ENCODE measurements around the gene LRRC7. TPM values are rescaled to one million over a fixed set of nuclear protein-coding genes. Genes with fewer than 3 reads are reported as not detected.

The LRRC7 gene
- total and polyA plus RNA-seq, 2 of the 13 experiments (the other 11 are each of a cell fraction or from before 2014, with no cell fraction given), result not detected

DNA sequence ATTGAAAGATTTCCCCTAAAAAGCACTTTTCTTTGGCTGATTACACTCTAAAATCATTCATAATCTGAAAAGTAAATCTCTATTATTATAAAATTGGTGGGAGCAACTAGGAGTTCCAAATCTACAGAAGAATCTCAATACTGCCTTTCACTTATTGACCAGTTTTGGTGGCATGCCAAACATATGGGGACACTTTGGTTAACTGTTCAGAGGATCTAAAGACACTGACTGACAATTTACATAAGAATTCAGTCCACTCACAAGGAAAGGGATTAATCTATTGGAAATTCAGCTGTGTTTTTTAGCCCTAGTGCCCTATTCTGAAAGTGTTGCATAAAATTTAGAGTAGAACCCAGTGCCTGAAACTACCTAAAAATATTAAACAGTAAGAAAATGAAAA lies 524.1 kb downstream of the LRRC7 start (continued):
- TF ChIP-seq HNF4G (IDR thresholded peaks at IDR 0.05; ENCODE audit: borderline replicate concordance, low read depth, low read length), result no peak
- no peak for TF ChIP-seq HNF4G (CRISPR knock-in tag; IDR thresholded peaks at IDR 0.05; ENCODE audit: borderline replicate concordance, low read depth)
- no peak for TF ChIP-seq ZBTB2 (CRISPR knock-in tag; IDR thresholded peaks at IDR 0.05; ENCODE audit: low read depth)
- no peak for TF ChIP-seq ZNF567 (CRISPR knock-in tag; IDR thresholded peaks at IDR 0.05; ENCODE audit: borderline replicate concordance)
- no peak for TF ChIP-seq ZNF781 (CRISPR knock-in tag; IDR thresholded peaks at IDR 0.05; ENCODE audit: borderline replicate concordance, not compliant biosample characterization)
- TF ChIP-seq PRPF4 (IDR thresholded peaks at IDR 0.05; ENCODE audit: low read depth, low read length, poor library complexity, severe bottlenecking), result no peak
- TF ChIP-seq PCBP2 (optimal IDR thresholded peaks at IDR 0.05; ENCODE audit: low read depth, low read length, poor library complexity, severe bottlenecking), result no peak

GRCh38 chr1:70092526-70092925 lies 524.8 kb downstream of the LRRC7 start:
- Histone ChIP-seq H3K27me3 (ENCODE audit: control insufficient read depth in 1 of 2, insufficient read depth in 2 of 2, low read length in 2 of 2) (no peaks in the 10 kb centered on the region), H3K79me2 (ENCODE audit: insufficient read depth, low read length) (no peaks in the 10 kb centered on the region), H3K9ac (ENCODE audit: insufficient read depth, low read depth, low read length) (no peak overlapping the region), H3K9me3 (ENCODE audit: low read length) (no peaks in the 10 kb centered on the region), H2AFZ (ENCODE audit: low read length) (no peak overlapping the region), H3K4me3 (replicated peaks in 1 of 3; ENCODE audit: insufficient read depth in 1 of 3, low read depth in 2 of 3, low read length in 3 of 3) (no peak overlapping the region), H3K36me3 (replicated peaks in 1 of 2; ENCODE audit: control insufficient read depth in 1 of 2, insufficient read depth in 2 of 2, low read length in 2 of 2) (no peaks in the 10 kb centered on the region), H3K4me1 (ENCODE audit: insufficient read depth, low read length) (no peaks in the 10 kb centered on the region), H4K20me1 (ENCODE audit: insufficient read depth, low read length) (no peaks in the 10 kb centered on the region), H3K4me2 (ENCODE audit: low read depth, low read length) (no peak overlapping the region), H3K27ac (ENCODE audit: extremely low read length, insufficient read depth, low read length) (no peak overlapping the region)
- DNase-seq (ENCODE audit: low spot score) (no peak), ATAC-seq (no peak), FAIRE-seq (no peak)
- no TSS peak for BruUV-seq (replicated peaks)
- 4% methylated on average over 3 of the region's 3 CpGs for WGBS (ENCODE audit: low lambda C conversion rate)
- POLR2A ChIA-PET, result no interaction called here
- in situ Hi-C loops (cut with HindIII; ENCODE audit: extremely low pct_ligation_motif_present, low pct_unique_long_range_greater_than_20kb), result no loop called here
- CTCF ChIA-PET (ENCODE audit: low intra/inter-chr PET ratio, low total read pairs), result no interaction called here
- intact Hi-C loops (cut with micrococcal nuclease; ENCODE audit: unreplicated experiment), result no loop called here
- TF ChIP-seq ARNT (IDR thresholded peaks at IDR 0.05) (no peak), SMC3 (IDR thresholded peaks at IDR 0.05; ENCODE audit: low read length) (no peak), SCMH1 (CRISPR knock-in tag; IDR thresholded peaks at IDR 0.05; ENCODE audit: borderline replicate concordance) (no peak), ZNF564 (CRISPR knock-in tag; IDR thresholded peaks at IDR 0.05) (no peak), ZNF451 (CRISPR knock-in tag; IDR thresholded peaks at IDR 0.05) (no peak)

Data from HepG2 (cell line).